ENCODE measurements around the gene LSAMP.

LSAMP gene

GRCh38 chr3:115916866-115917265, 528.4 kb downstream of the LSAMP start:
- in situ Hi-C loops (cut with HindIII; ENCODE audit: low pct_unique_long_range_greater_than_20kb, low sequenced_read_pairs): no loop called here
- DNase-seq (ENCODE audit: low read depth in 1 of 2, low spot score in 1 of 2): no peak
- no peak for TF ChIP-seq JUND (IDR thresholded peaks at IDR 0.05; ENCODE audit: low read depth)

- no peak for TF ChIP-seq JUND (IDR thresholded peaks at IDR 0.05; ENCODE audit: low read depth)
- DNase-seq (ENCODE audit: low read depth in 1 of 2, low spot score in 1 of 2): no peak
- in situ Hi-C loops (cut with HindIII; ENCODE audit: low pct_unique_long_range_greater_than_20kb, low sequenced_read_pairs): no loop called here
These were observed 530.2 kb downstream of the LSAMP start for GRCh38 chr3:115915061-115915460.

- no peak for TF ChIP-seq JUND (IDR thresholded peaks at IDR 0.05; ENCODE audit: low read depth)
- in situ Hi-C loops (cut with HindIII; ENCODE audit: low pct_unique_long_range_greater_than_20kb, low sequenced_read_pairs): no loop called here
- peak in 1 of 2 experiments; percentile 37 for DNase-seq (ENCODE audit: low read depth in 1 of 2, low spot score in 1 of 2)
These were observed 532.1 kb downstream of the LSAMP start for GRCh38 chr3:115913069-115913686.

- in situ Hi-C loops (cut with HindIII; ENCODE audit: low pct_unique_long_range_greater_than_20kb, low sequenced_read_pairs): no loop called here
- DNase-seq (ENCODE audit: low read depth in 1 of 2, low spot score in 1 of 2): peak in 1 of 2 experiments; percentile 9
- TF ChIP-seq JUND (IDR thresholded peaks at IDR 0.05; ENCODE audit: low read depth): no peak
These were observed 532.9 kb downstream of the LSAMP start for GRCh38 chr3:115912372-115912771.

- in situ Hi-C loops (cut with HindIII; ENCODE audit: low pct_unique_long_range_greater_than_20kb, low sequenced_read_pairs): no loop called here
- DNase-seq (ENCODE audit: low read depth in 1 of 2, low spot score in 1 of 2): no peak
- no peak for TF ChIP-seq JUND (IDR thresholded peaks at IDR 0.05; ENCODE audit: low read depth)
These were observed 539.4 kb downstream of the LSAMP start for GRCh38 chr3:115905871-115906270.

- no peak for DNase-seq (ENCODE audit: low read depth in 1 of 2, low spot score in 1 of 2)
- in situ Hi-C loops (cut with HindIII; ENCODE audit: low pct_unique_long_range_greater_than_20kb, low sequenced_read_pairs): no loop called here
- TF ChIP-seq JUND (IDR thresholded peaks at IDR 0.05; ENCODE audit: low read depth): no peak
These were observed 541.4 kb downstream of the LSAMP start for GRCh38 chr3:115903843-115904242.

GRCh38 chr3:115901008-115901407, 544.3 kb downstream of the LSAMP start:
- no peak for DNase-seq (ENCODE audit: low read depth in 1 of 2, low spot score in 1 of 2)
- no peak for TF ChIP-seq JUND (IDR thresholded peaks at IDR 0.05; ENCODE audit: low read depth)
- in situ Hi-C loops (cut with HindIII; ENCODE audit: low pct_unique_long_range_greater_than_20kb, low sequenced_read_pairs): no loop called here

- DNase-seq (ENCODE audit: low read depth in 1 of 2, low spot score in 1 of 2): no peak
- in situ Hi-C loops (cut with HindIII; ENCODE audit: low pct_unique_long_range_greater_than_20kb, low sequenced_read_pairs): no loop called here
- TF ChIP-seq JUND (IDR thresholded peaks at IDR 0.05; ENCODE audit: low read depth): no peak
These were observed 545.8 kb downstream of the LSAMP start for GRCh38 chr3:115899535-115899934.

- no peak for DNase-seq (ENCODE audit: low read depth in 1 of 2, low spot score in 1 of 2)
- in situ Hi-C loops (cut with HindIII; ENCODE audit: low pct_unique_long_range_greater_than_20kb, low sequenced_read_pairs): no loop called here
- TF ChIP-seq JUND (IDR thresholded peaks at IDR 0.05; ENCODE audit: low read depth): no peak
These were observed 546.5 kb downstream of the LSAMP start for GRCh38 chr3:115898656-115899410.

- no peak for TF ChIP-seq JUND (IDR thresholded peaks at IDR 0.05; ENCODE audit: low read depth)
- in situ Hi-C loops (cut with HindIII; ENCODE audit: low pct_unique_long_range_greater_than_20kb, low sequenced_read_pairs): no loop called here
- no peak for DNase-seq (ENCODE audit: low read depth in 1 of 2, low spot score in 1 of 2)
These were observed 554.2 kb downstream of the LSAMP start for GRCh38 chr3:115891006-115891636.

GRCh38 chr3:115890579-115890978, 554.7 kb downstream of the LSAMP start:
- in situ Hi-C loops (cut with HindIII; ENCODE audit: low pct_unique_long_range_greater_than_20kb, low sequenced_read_pairs): no loop called here

GRCh38 chr3:115885621-115886020, 559.7 kb downstream of the LSAMP start:
- peak; percentile 3 to 12 for DNase-seq (ENCODE audit: low read depth in 1 of 2, low spot score in 1 of 2)
- no peak for TF ChIP-seq JUND (IDR thresholded peaks at IDR 0.05; ENCODE audit: low read depth)

More at GRCh38 chr3:115890579-115890978, 554.7 kb downstream of the LSAMP start:
- TF ChIP-seq JUND (IDR thresholded peaks at IDR 0.05; ENCODE audit: low read depth): no peak
- no peak for DNase-seq (ENCODE audit: low read depth in 1 of 2, low spot score in 1 of 2)

GRCh38 chr3:115877615-115877899, 567.7 kb downstream of the LSAMP start:
- no peak for DNase-seq (ENCODE audit: low read depth in 1 of 2, low spot score in 1 of 2)
- TF ChIP-seq JUND (IDR thresholded peaks at IDR 0.05; ENCODE audit: low read depth): no peak
- in situ Hi-C loops (cut with HindIII; ENCODE audit: low pct_unique_long_range_greater_than_20kb, low sequenced_read_pairs): no loop called here

More at GRCh38 chr3:115885621-115886020, 559.7 kb downstream of the LSAMP start:
- in situ Hi-C loops (cut with HindIII; ENCODE audit: low pct_unique_long_range_greater_than_20kb, low sequenced_read_pairs): no loop called here

Data from T47D (cell line).